Endodermal cell (in vitro differentiated cells): Measurements from ENCODE around the gene ZBTB7A. TPM values are rescaled to one million over a fixed set of nuclear protein-coding genes. Genes with fewer than 3 reads are reported as not detected.

Experiments
- DNase-seq: peaks from one replicate; pipeline ENCODE4 v3.0.0-alpha.2; 2017
- H3K27ac ChIP-seq: 2 replicates; pipeline ENCODE4 v1.5.1; 2013; ENCODE audit warnings: mild to moderate bottlenecking, low read depth, low read length, moderate library complexity
- H3K27me3 ChIP-seq: 2 replicates; pipeline ENCODE4 v1.6.1; 2013; ENCODE audit warnings: mild to moderate bottlenecking, low read length, moderate library complexity; ENCODE audit not compliant: insufficient read depth, control insufficient read depth, poor library complexity, severe bottlenecking
- H3K36me3 ChIP-seq: 2 replicates; pipeline ENCODE4 v1.7.0; 2013; ENCODE audit warnings: mild to moderate bottlenecking, low read length, moderate library complexity; ENCODE audit not compliant: control insufficient read depth, insufficient read depth
- H3K4me1 ChIP-seq: one replicate; pipeline ENCODE4 v1.7.0; 2013; ENCODE audit warnings: low read length; ENCODE audit not compliant: control insufficient read depth, insufficient read depth
- H3K4me3 ChIP-seq: 2 replicates; pipeline ENCODE4 v1.5.1; 2013; ENCODE audit warnings: mild to moderate bottlenecking, low read length, moderate library complexity
- H3K9ac ChIP-seq: 2 replicates; pipeline ENCODE4 v1.6.1; 2013; ENCODE audit warnings: mild to moderate bottlenecking, low read length, moderate library complexity; ENCODE audit not compliant: poor library complexity, severe bottlenecking; ENCODE audit errors: extremely low read depth
- H3K9me3 ChIP-seq: 2 replicates; pipeline ENCODE4 v1.6.1; 2013; ENCODE audit warnings: mild to moderate bottlenecking, low read length, moderate library complexity; ENCODE audit not compliant: control insufficient read depth
- H3K27ac Mint-ChIP-seq: 2 replicates; pipeline ENCODE4 v1.8.0; 2020; ENCODE audit warnings: mixed read lengths
- H3K27me3 Mint-ChIP-seq: 2 replicates; pipeline ENCODE4 v1.8.0; 2021; ENCODE audit warnings: mild to moderate bottlenecking, mixed read lengths; ENCODE audit not compliant: insufficient read depth
- H3K36me3 Mint-ChIP-seq: 2 replicates; pipeline ENCODE4 v1.8.0; 2020; ENCODE audit warnings: low read depth, mixed read lengths
- H3K4me1 Mint-ChIP-seq: 2 replicates; pipeline ENCODE4 v1.8.0; 2020; ENCODE audit warnings: mixed read lengths
- H3K4me3 Mint-ChIP-seq: 2 replicates; pipeline ENCODE4 v1.8.0; 2020; ENCODE audit warnings: mild to moderate bottlenecking, moderate library complexity, mixed read lengths
- H3K9me3 Mint-ChIP-seq: 2 replicates; pipeline ENCODE4 v1.8.0; 2020; ENCODE audit warnings: mild to moderate bottlenecking, mixed read lengths
- CTCF ChIP-seq: fragments of 200-600 bp; sonication (generic); conservative IDR thresholded peaks from 2 replicates; pipeline ENCODE4 v1.5.0; 2021; ENCODE audit warnings: antibody characterized with exemption, mild to moderate bottlenecking
- WGBS, 2 experiments: methylation state at CpG; one replicate each; pipeline versions ENCODE4 v1.1.5 to v1.1.7; 2013; ENCODE audit warnings: missing lambda C conversion rate in 2 of 2, mixed read lengths in 1 of 2; ENCODE audit not compliant: insufficient coverage in 1 of 2, insufficient read length in 1 of 2; 5-methylcytosine and 5-hydroxymethylcytosine counted together
- total RNA-seq, 2 donors: library from RNA; stranded (reverse); fragmentation: NEBNext Ultra II Directional in 1 of 2; extraction: Animal tissue kit (Norgen Biotek cat#: 25700) in 1 of 2; gene quantifications; 2 replicates in 1 of 2; 3 replicates in 1 of 2; pipeline ENCODE4 v1.2.1, GENCODE V29; 2021

Gene ZBTB7A
- total RNA-seq, 2 donors from 2014 or later, result 19.2 to 22.1 TPM

- Histone ChIP-seq H3K36me3 (peaks cover 17% of the 10 kb centered on the region), H3K27ac (no peak overlapping the region), H3K9ac (no peak overlapping the region), H3K4me3 (no peak overlapping the region), H3K4me1 (no peaks in the 10 kb centered on the region), H3K27me3 (no peaks in the 10 kb centered on the region), H3K9me3 (no peaks in the 10 kb centered on the region)
- no peak overlapping the region for H3K27ac Mint-ChIP-seq
- no peak for DNase-seq
- no peaks in the 10 kb centered on the region for H3K4me1 Mint-ChIP-seq
- peaks cover 33% of the 10 kb centered on the region for H3K36me3 Mint-ChIP-seq
- H3K9me3 Mint-ChIP-seq, result peaks cover 2% of the 10 kb centered on the region
- no peak for TF ChIP-seq CTCF
- WGBS, 2 experiments, result 94 to 97% methylated on average over 5 to 11 of the region's 11 CpGs
- H3K4me3 Mint-ChIP-seq, result no peak overlapping the region
- no peaks in the 10 kb centered on the region for H3K27me3 Mint-ChIP-seq
These were observed 35.3 kb downstream of the ZBTB7A start for GRCh38 chr19:4031420-4031819.

GRCh38 chr19:4030981-4031380, 35.7 kb downstream of the ZBTB7A start:
- 71 to 83% methylated on average over 3 to 9 of the region's 9 CpGs for WGBS, 2 experiments
- H3K36me3 Mint-ChIP-seq, result peaks cover 38% of the 10 kb centered on the region
- no peak overlapping the region for H3K27ac ChIP-seq
- H3K9ac ChIP-seq, result no peak overlapping the region
- no peak for DNase-seq
- H3K4me1 ChIP-seq, result no peaks in the 10 kb centered on the region
- H3K36me3 ChIP-seq, result peaks cover 15% of the 10 kb centered on the region
- H3K27ac Mint-ChIP-seq, result no peak overlapping the region
- H3K4me3 Mint-ChIP-seq, result no peak overlapping the region
- no peak for TF ChIP-seq CTCF
- H3K9me3 ChIP-seq, result no peaks in the 10 kb centered on the region
- H3K27me3 Mint-ChIP-seq, result no peaks in the 10 kb centered on the region
- H3K4me3 ChIP-seq, result no peak overlapping the region
- peaks cover 2% of the 10 kb centered on the region for H3K9me3 Mint-ChIP-seq
- no peaks in the 10 kb centered on the region for H3K4me1 Mint-ChIP-seq
- no peaks in the 10 kb centered on the region for H3K27me3 ChIP-seq

- no peak overlapping the region for H3K9ac ChIP-seq
- no peaks in the 10 kb centered on the region for H3K4me1 ChIP-seq
- Mint-ChIP-seq H3K36me3 (peaks cover 40% of the 10 kb centered on the region), H3K4me3 (no peak overlapping the region), H3K27me3 (no peaks in the 10 kb centered on the region), H3K27ac (no peak overlapping the region), H3K4me1 (no peaks in the 10 kb centered on the region), H3K9me3 (peaks cover 2% of the 10 kb centered on the region)
- no peak for DNase-seq
- no peak overlapping the region for H3K4me3 ChIP-seq
- H3K36me3 ChIP-seq, result peaks cover 12% of the 10 kb centered on the region
- no peaks in the 10 kb centered on the region for H3K9me3 ChIP-seq
- WGBS, 2 experiments, result 92 to 95% methylated on average over 5 to 6 of the region's 6 CpGs
- no peaks in the 10 kb centered on the region for H3K27me3 ChIP-seq
- no peak overlapping the region for H3K27ac ChIP-seq
- no peak for TF ChIP-seq CTCF
These were observed 36.1 kb downstream of the ZBTB7A start for GRCh38 chr19:4030552-4030951.
